Kidney epithelial cell (primary cell): Measurements from ENCODE around the gene AOC2. TPM values are rescaled to one million over a fixed set of nuclear protein-coding genes. Genes with fewer than 3 reads are reported as not detected.

Source experiments
- DNase-seq: peaks from one replicate; pipeline ENCODE4 v3.0.0-alpha.2; 2010; ENCODE audit warnings: low read depth
- H3K27me3 ChIP-seq: 2 replicates; pipeline ENCODE4 v1.6.0; 2011; ENCODE audit warnings: low read length; ENCODE audit not compliant: control insufficient read depth, insufficient read depth
- H3K36me3 ChIP-seq: 2 replicates; pipeline ENCODE4 v1.5.1; 2011; ENCODE audit warnings: low read length; ENCODE audit not compliant: control insufficient read depth, insufficient read depth
- H3K4me3 ChIP-seq: 2 replicates; pipeline ENCODE4 v1.5.1; 2011; ENCODE audit warnings: low read depth, mild to moderate bottlenecking, control low read depth, low read length
- total RNA-seq: library from RNA; depleted of rRNA; stranded (reverse); fragments of >200 nt; gene quantifications from 2 replicates; pipeline ENCODE4 v1.2.3, GENCODE V29; 2015
- TF ChIP-seq, protein P1 (sequence below): IDR thresholded peaks from 2 replicates; pipeline ENCODE4 v1.5.1; 2011; ENCODE audit warnings: mild to moderate bottlenecking, moderate library complexity, low read length, control low read depth, inconsistent platforms; ENCODE audit not compliant: insufficient read depth, poor library complexity, severe bottlenecking

AOC2 gene
- total RNA-seq, 1 donor from 2014 or later = 3.7 TPM

DNA sequence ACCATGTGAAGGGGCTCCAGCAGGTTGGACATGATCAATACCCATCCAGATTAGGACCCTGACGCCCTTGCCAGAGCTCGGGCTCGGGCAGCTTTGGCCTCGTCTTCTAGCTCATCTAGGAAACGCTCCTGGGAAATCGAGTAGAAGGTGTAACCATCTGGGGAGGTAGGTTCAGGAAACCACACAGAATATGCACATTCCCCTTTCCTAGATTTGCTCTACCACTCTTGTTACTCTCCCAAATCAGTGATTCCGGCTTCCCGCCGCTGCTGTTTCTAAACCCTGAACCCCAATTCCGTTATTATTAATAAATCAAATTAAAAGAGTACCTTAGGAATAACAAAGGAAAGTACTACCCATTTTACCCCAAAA is 46.4 kb upstream of the AOC2 start:
- H3K36me3 ChIP-seq = peaks cover 1% of the 10 kb centered on the region
- no peaks in the 10 kb centered on the region for H3K27me3 ChIP-seq
- TF ChIP-seq, protein P1, sequence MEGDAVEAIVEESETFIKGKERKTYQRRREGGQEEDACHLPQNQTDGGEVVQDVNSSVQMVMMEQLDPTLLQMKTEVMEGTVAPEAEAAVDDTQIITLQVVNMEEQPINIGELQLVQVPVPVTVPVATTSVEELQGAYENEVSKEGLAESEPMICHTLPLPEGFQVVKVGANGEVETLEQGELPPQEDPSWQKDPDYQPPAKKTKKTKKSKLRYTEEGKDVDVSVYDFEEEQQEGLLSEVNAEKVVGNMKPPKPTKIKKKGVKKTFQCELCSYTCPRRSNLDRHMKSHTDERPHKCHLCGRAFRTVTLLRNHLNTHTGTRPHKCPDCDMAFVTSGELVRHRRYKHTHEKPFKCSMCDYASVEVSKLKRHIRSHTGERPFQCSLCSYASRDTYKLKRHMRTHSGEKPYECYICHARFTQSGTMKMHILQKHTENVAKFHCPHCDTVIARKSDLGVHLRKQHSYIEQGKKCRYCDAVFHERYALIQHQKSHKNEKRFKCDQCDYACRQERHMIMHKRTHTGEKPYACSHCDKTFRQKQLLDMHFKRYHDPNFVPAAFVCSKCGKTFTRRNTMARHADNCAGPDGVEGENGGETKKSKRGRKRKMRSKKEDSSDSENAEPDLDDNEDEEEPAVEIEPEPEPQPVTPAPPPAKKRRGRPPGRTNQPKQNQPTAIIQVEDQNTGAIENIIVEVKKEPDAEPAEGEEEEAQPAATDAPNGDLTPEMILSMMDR = no peak
- no peak for DNase-seq
- H3K4me3 ChIP-seq = peak overlapping the region; percentile 87

DNA sequence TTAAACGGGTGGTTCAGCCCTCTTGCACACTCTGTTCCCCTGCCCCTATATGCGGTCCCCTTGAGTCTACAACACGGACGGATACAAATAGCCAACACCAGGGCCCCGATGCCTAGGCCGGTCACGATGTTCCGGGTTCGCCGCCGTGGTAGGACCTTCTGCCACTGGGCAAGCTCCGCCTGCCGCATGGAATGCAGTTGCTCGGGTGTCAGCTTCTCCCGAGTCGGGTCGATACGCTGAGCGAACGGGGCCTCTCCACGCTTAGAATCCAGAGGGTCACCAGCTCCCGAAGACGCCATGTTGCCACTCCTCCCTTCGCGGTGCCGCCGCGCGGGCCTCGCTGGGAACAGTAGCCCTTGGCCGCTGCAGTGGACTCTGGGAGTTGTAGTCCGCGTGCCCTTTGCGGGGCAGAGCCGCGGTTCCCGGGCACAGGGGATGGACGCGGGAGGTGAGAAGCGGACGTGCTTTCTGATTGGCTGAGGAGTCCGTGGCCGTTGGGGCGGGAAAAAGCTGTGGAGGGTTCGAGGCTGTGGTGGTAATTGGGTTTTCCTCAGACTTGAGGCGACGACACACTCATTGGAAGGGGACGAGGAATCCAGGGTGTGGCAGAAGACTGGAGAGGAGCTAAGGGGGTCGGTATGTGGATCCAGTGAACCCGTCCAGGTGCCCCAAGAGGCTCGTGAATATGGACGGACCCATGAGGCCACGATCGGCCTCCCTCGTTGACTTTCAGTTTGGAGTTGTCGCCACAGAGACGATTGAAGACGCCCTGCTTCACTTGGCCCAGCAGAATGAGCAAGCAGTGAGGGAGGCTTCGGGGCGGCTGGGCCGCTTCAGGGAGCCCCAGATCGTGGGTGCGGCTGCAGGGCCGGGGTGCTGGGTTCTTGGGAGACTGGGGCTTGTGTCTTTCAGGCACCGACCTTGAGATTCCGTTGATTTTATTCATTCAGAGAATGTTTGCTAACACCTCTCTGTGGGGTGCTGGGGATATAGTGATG is 45.7 kb upstream of the AOC2 start, which contains the start of the genes CNTD1 and COA3:
Gene CNTD1, plus strand, starts transcription at position 479 of the 998 bp plus-strand sequence. Its CDS starts 207 bp downstream, at position 686.
Gene COA3, minus strand, starts transcription at position 322 of the 998 bp plus-strand sequence. Its CDS starts 23 bp downstream, at position 299.
- peaks cover 1% of the 10 kb centered on the region for H3K36me3 ChIP-seq
- no peak for DNase-seq
- TF ChIP-seq, protein P1 = no peak
- H3K4me3 ChIP-seq = peak within 1 kb of the TSS; percentile 87
- no peaks in the 10 kb centered on the region for H3K27me3 ChIP-seq

DNA sequence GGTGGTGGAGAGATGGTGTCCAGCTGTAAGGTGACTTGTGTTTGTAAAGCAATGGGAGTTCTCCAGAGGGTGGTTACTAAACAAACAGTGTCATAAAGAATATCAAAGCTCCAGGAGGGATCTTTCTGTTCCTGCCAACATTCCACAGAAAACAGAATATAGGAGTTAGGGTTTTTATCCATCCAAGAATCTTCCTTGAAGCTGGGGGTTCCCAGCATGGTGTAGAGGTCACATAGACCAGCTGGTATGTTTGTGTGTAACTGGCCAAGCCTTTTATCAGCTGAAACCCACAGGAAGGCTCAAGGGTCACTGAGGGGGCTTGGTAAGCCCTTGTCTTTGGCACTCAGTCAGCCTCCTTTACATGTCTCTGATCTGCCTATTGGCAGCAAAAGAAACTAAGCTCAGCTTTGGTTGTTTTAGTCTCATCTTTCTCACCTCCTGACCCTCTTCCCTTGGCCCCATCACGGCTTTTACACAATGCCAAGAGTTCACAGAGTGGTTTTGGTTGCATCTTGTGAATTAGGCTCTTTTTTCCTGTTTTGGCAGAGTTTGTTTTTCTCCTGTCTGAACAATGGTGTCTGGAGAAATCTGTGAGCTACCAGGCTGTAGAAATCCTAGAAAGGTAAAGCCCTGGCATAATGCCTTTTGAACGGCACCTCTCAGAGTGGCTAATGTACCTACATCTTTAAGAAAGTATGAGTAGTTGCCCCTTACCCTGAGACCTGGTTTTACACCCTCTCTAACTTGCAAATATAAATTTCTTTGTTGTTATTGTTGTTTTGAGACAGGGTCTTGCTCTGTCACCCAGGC is 41.1 kb upstream of the AOC2 start:
- TF ChIP-seq, protein P1 = no peak
- Histone ChIP-seq H3K27me3 (no peaks in the 10 kb centered on the region), H3K4me3 (no peak overlapping the region), H3K36me3 (no peaks in the 10 kb centered on the region)
- DNase-seq = no peak

DNA sequence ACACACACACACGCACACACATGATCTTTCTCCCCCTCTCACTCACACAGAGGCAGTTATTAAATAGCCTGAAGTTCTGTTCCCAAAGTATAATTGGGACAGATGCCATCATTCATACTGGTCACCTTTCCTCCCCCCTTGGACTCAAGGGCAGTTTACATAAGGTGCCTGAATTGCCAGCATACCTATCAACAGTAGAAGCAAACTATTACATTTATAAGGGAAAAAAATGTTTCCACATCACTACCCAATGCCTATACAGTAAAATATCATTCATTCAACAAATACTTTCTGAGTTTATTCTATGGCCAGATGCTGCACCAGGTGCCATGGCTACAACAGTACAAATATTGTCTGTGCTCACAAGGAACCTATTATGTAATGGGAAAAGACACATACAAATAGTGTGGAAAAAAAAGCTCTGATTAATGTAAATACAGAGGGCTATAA is 39.4 kb upstream of the AOC2 start:
- Histone ChIP-seq H3K27me3 (no peaks in the 10 kb centered on the region), H3K4me3 (no peak overlapping the region), H3K36me3 (no peaks in the 10 kb centered on the region)
- no peak for DNase-seq
- TF ChIP-seq, protein P1 = no peak

DNA sequence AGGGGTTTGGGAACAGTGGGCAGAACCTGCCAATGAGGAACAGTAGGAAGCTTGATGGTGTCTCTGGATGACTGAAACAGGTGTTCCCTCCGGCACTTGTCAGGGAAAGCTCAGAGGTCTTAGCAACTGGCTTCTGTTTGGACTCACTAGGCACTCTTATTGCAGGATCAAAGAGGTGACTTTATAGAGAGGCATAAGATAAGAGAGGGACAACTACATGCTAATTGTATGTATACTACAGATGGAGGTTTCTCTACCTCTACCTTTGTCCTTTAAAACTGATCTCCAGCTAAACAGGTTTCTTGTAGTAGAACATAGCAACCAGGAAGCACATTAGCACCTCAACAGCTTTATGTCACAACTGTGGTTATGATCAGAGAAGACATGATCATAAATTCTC is 38.1 kb upstream of the AOC2 start:
- no peaks in the 10 kb centered on the region for H3K36me3 ChIP-seq
- TF ChIP-seq, protein P1 = no peak
- no peaks in the 10 kb centered on the region for H3K27me3 ChIP-seq
- H3K4me3 ChIP-seq = no peak overlapping the region
- DNase-seq = no peak
